A549 (cell line): ENCODE measurements around the gene ATP8A1. TPM values are rescaled to one million over a fixed set of nuclear protein-coding genes. Genes with fewer than 3 reads are reported as not detected.

Experiments used
- ATAC-seq, 2 experiments: fragments of 200-7000 bp in 1 of 2; fragments of >200 bp in 1 of 2; cut with Nextera tagmentation in 1 of 2; cut with Tn5 transposase in 1 of 2; 3 replicates each; pipeline versions ENCODE4 v1.8.0 to v1.9.1; 2018 to 2020; ENCODE audit warnings: mild to moderate bottlenecking in 1 of 2, moderate library complexity in 1 of 2
- CTCF ChIA-PET: fragments of 300-600 bp; sonication (Branson Sonifier 250); formaldehyde crosslinking; extraction: SDS; loops from one replicate; lab custom pipeline; 2021; ENCODE audit warnings: antibody characterized with exemption, inconsistent platforms; lab: Yijun Ruan, JAX
- POLR2A ChIA-PET: fragments of 350-600 bp; formaldehyde crosslinking; extraction: SDS; loops from one replicate; lab custom pipeline; 2021; ENCODE audit warnings: antibody characterized with exemption, inconsistent platforms; lab: Yijun Ruan, JAX
- DNase-seq, 2 experiments: peaks; one replicate each; pipeline versions ENCODE4 v3.0.0 to v3.0.0-alpha.2; 2011 to 2016; ENCODE audit warnings: low read depth in 1 of 2, low spot score in 1 of 2
- FAIRE-seq: peaks from 2 replicates; lab custom pipeline; 2011; peaks lifted over from hg19 to GRCh38; lab: Jason Lieb, UNC
- H3K27ac ChIP-seq, 2 experiments: fragments of >200 bp; sonication (Bioruptor Twin); formaldehyde crosslinking; 3 replicates each; pipeline ENCODE4 v1.5.1; 2016 to 2017
- H3K4me1 ChIP-seq: fragments of >200 bp; sonication (Bioruptor Twin); formaldehyde crosslinking; 3 replicates; pipeline ENCODE4 v1.6.1; 2016
- H3K4me2 ChIP-seq: fragments of >200 bp; sonication (Bioruptor Twin); formaldehyde crosslinking; 3 replicates; pipeline ENCODE4 v1.6.1; 2016
- H3K4me3 ChIP-seq: fragments of >200 bp; sonication (Bioruptor Twin); formaldehyde crosslinking; 3 replicates; pipeline ENCODE4 v1.5.1; 2016
- H3K9me3 ChIP-seq: fragments of >200 bp; sonication (Bioruptor Twin); formaldehyde crosslinking; 3 replicates; pipeline ENCODE4 v1.6.1; 2016
- ATOH8 ChIP-seq: fragments of 250-450 bp; sonication (Bioruptor Pico); IDR thresholded peaks from 2 replicates; pipeline ENCODE4 v1.5.0; 2020; ENCODE audit warnings: low read depth, mild to moderate bottlenecking, moderate library complexity
- BCL3 ChIP-seq: fragments of >200 bp; sonication (Bioruptor Twin); formaldehyde crosslinking; IDR thresholded peaks from 3 replicates; pipeline ENCODE4 v1.6.1; 2016
- CBX2 ChIP-seq: fragments of 200-600 bp; sonication (generic); IDR thresholded peaks from 2 replicates; pipeline ENCODE4 v1.6.1; 2016; ENCODE audit warnings: low read depth, mild to moderate bottlenecking, borderline replicate concordance
- CTCF ChIP-seq: fragments of >200 bp; sonication (Bioruptor Twin); formaldehyde crosslinking; IDR thresholded peaks from 3 replicates; pipeline ENCODE4 v1.5.1; 2016
- E2F6 ChIP-seq: IDR thresholded peaks from 2 replicates; pipeline ENCODE4 v1.6.1; 2012; ENCODE audit warnings: low read depth, borderline replicate concordance
- EHF ChIP-seq: fragments of 250-450 bp; sonication (Bioruptor Pico); IDR thresholded peaks from 2 replicates; pipeline ENCODE4 v1.5.0; 2020; ENCODE audit warnings: mild to moderate bottlenecking
- FOSB ChIP-seq: fragments of 250-450 bp; sonication (Bioruptor Pico); IDR thresholded peaks from 2 replicates; pipeline ENCODE4 v1.5.0; 2020; ENCODE audit warnings: mild to moderate bottlenecking, moderate library complexity
- HES2 ChIP-seq: fragments of >200 bp; sonication (Bioruptor Twin); formaldehyde crosslinking; IDR thresholded peaks from 2 replicates; pipeline ENCODE4 v1.6.1; 2016
- HOXA7 ChIP-seq: fragments of 250-450 bp; sonication (Bioruptor Pico); IDR thresholded peaks from 2 replicates; pipeline ENCODE4 v1.5.0; 2020; ENCODE audit warnings: mild to moderate bottlenecking, moderate library complexity
- HOXB5 ChIP-seq: fragments of 250-450 bp; sonication (Bioruptor Pico); IDR thresholded peaks from 2 replicates; pipeline ENCODE4 v1.5.0; 2020; ENCODE audit warnings: mild to moderate bottlenecking, moderate library complexity
- JUN ChIP-seq, 2 experiments: fragments of >200 bp; sonication (Bioruptor Twin); formaldehyde crosslinking; IDR thresholded peaks; 2 replicates in 1 of 2; 3 replicates in 1 of 2; pipeline ENCODE4 v1.6.1; 2016 to 2017
- KDM1A ChIP-seq: fragments of 200-600 bp; sonication (generic); IDR thresholded peaks from 2 replicates; pipeline ENCODE4 v1.6.1; 2016; ENCODE audit warnings: low read depth, mild to moderate bottlenecking
- PBX3 ChIP-seq: IDR thresholded peaks from 2 replicates; pipeline ENCODE4 v1.6.1; 2012
- POLR2A ChIP-seq: IDR thresholded peaks from 2 replicates; pipeline ENCODE4 v1.6.1; 2012; ENCODE audit warnings: mild to moderate bottlenecking, low read length
- RCOR1 ChIP-seq: fragments of 150-350 bp; IDR thresholded peaks from 2 replicates; pipeline ENCODE4 v1.6.1; 2014; ENCODE audit warnings: antibody characterized with exemption, low read length, low read depth
- REST ChIP-seq: fragments of 200-600 bp; sonication (generic); IDR thresholded peaks from 2 replicates; pipeline ENCODE4 v1.6.1; 2016; ENCODE audit warnings: antibody characterized with exemption, mild to moderate bottlenecking, moderate library complexity
- RNF2 ChIP-seq: fragments of 200-600 bp; sonication (generic); IDR thresholded peaks from 2 replicates; pipeline ENCODE4 v1.6.1; 2016; ENCODE audit warnings: low read depth, mild to moderate bottlenecking, antibody characterized with exemption, moderate library complexity, borderline replicate concordance
- SREBF2 ChIP-seq: fragments of 450-650 bp; IDR thresholded peaks from 2 replicates; pipeline ENCODE4 v1.6.1; 2014; ENCODE audit warnings: mild to moderate bottlenecking, moderate library complexity
- TP53 ChIP-seq: fragments of 250-450 bp; sonication (Bioruptor Pico); IDR thresholded peaks from 2 replicates; pipeline ENCODE4 v1.5.0; 2021; ENCODE audit warnings: mild to moderate bottlenecking, moderate library complexity
- WGBS: methylation state at CpG from one replicate; pipeline ENCODE4 v1.1.6; 2017; ENCODE audit errors: missing lambda C conversion rate; 5-methylcytosine and 5-hydroxymethylcytosine counted together
- polyA plus RNA-seq, 4 experiments: library from polyadenylated mRNA; depleted of rRNA in 3 of 4; stranded (reverse); fragments of >200 nt; fragmentation: RNase III in 1 of 4; extraction: RNeasy Plus Mini Kit Qiagen cat#74134 plus additional on column Dnase treatment in 1 of 4; gene quantifications; 2 replicates in 3 of 4; 3 replicates in 1 of 4; pipeline ENCODE4 v1.2.3, GENCODE V29; 2011 to 2017

Gene ATP8A1
- polyA plus RNA-seq, 2 of the 4 experiments (the other 2 are of a cell fraction), result 0.06 to 0.25 TPM

GRCh38 chr4:42401171-42401570 lies 255.7 kb downstream of the ATP8A1 start:
- no peak overlapping the region for H3K4me2 ChIP-seq
- WGBS, result 53% methylated on average over 7 of the region's 9 CpGs
- DNase-seq, result no peak
- no peaks in the 10 kb centered on the region for H3K9me3 ChIP-seq
- ChIA-PET POLR2A (no interaction called here), CTCF (no interaction called here)
- FAIRE-seq, result no peak
- no peak for TF ChIP-seq FOSB (CRISPR knock-in tag)
- TF ChIP-seq E2F6, result no peak
- ATAC-seq, result no peak
- no peak overlapping the region for H3K27ac ChIP-seq
- H3K4me3 ChIP-seq, result no peak overlapping the region
- H3K4me1 ChIP-seq, result no peaks in the 10 kb centered on the region

GRCh38 chr4:42399393-42399792 lies 257.5 kb downstream of the ATP8A1 start:
- CTCF ChIA-PET, result no interaction called here

GRCh38 chr4:42398871-42399331 lies 258.0 kb downstream of the ATP8A1 start:
- 31% methylated on average over 24 of the region's 24 CpGs for WGBS
- H3K9me3 ChIP-seq, result no peaks in the 10 kb centered on the region
- ChIA-PET POLR2A (no interaction called here), CTCF (no interaction called here)
- no peak for FAIRE-seq
- no peak overlapping the region for H3K4me2 ChIP-seq
- no peak for DNase-seq
- H3K4me3 ChIP-seq, result no peak overlapping the region
- no peaks in the 10 kb centered on the region for H3K4me1 ChIP-seq
- no peak for ATAC-seq
- no peak overlapping the region for H3K27ac ChIP-seq
- TF ChIP-seq FOSB (CRISPR knock-in tag) (no peak), SREBF2 (no peak), POLR2A (no peak), HOXB5 (CRISPR knock-in tag) (no peak), HES2 (no peak), PBX3 (no peak), TP53 (no peak), KDM1A (no peak), CBX2 (no peak), REST (no peak), RNF2 (no peak)

More at GRCh38 chr4:42399393-42399792, 257.5 kb downstream of the ATP8A1 start:
- Histone ChIP-seq H3K9me3 (no peaks in the 10 kb centered on the region), H3K4me3 (no peak overlapping the region), H3K4me2 (no peak overlapping the region), H3K4me1 (no peaks in the 10 kb centered on the region), H3K27ac (no peak overlapping the region)
- DNase-seq, result no peak
- FAIRE-seq, result no peak
- WGBS, result 68% methylated on average over 5 of the region's 10 CpGs
- POLR2A ChIA-PET, result no interaction called here
- TF ChIP-seq EHF (CRISPR knock-in tag) (no peak), CBX2 (no peak), CTCF (no peak), ATOH8 (CRISPR knock-in tag) (no peak), BCL3 (no peak), HOXA7 (CRISPR knock-in tag) (no peak), RCOR1 (no peak), JUN (IDR thresholded peaks at IDR 0.05) (no peak)
- ATAC-seq, result no peak; a peak in 1 of 6 replicates
